Gastrocnemius medialis (tissue), 4 donors: ENCODE data around the gene SPTBN2. TPM values are rescaled to one million over a fixed set of nuclear protein-coding genes. Genes with fewer than 3 reads are reported as not detected.

Experiments used
- ATAC-seq, 2 donors: fragments of 150-250 bp; one replicate each; pipeline ENCODE4 v1.9.1; 2016
- DNase-seq, 2 donors: peaks; one replicate each; pipeline ENCODE4 v3.0.0-alpha.2; 2019
- H3K27ac ChIP-seq, 4 donors: fragments of 200-600 bp; sonication (generic); 1 replicate in 1 of 4; 2 replicates in 3 of 4; pipeline ENCODE4 v1.5.1; 2016 to 2018; ENCODE audit warnings: mild to moderate bottlenecking in 2 of 4, moderate library complexity in 1 of 4
- H3K27me3 ChIP-seq, 3 donors: fragments of 200-600 bp; sonication (generic) in 2 of 3; 1 replicate in 1 of 3; 2 replicates in 2 of 3; pipeline versions ENCODE4 v1.5.1 to v1.6.0; 2016 to 2019; ENCODE audit warnings: mild to moderate bottlenecking in 1 of 3, moderate library complexity in 1 of 3
- H3K36me3 ChIP-seq, 2 donors: fragments of 200-600 bp; sonication (generic) in 1 of 2; one replicate each; pipeline ENCODE4 v1.5.1; 2017 to 2018
- H3K4me1 ChIP-seq, 2 donors: fragments of 200-600 bp; sonication (generic) in 1 of 2; one replicate each; pipeline ENCODE4 v1.5.1; 2016 to 2017; ENCODE audit warnings: mild to moderate bottlenecking in 2 of 2
- H3K4me3 ChIP-seq, 4 donors: fragments of 200-600 bp; sonication (generic) in 3 of 4; 1 replicate in 1 of 4; 2 replicates in 3 of 4; pipeline ENCODE4 v1.5.1; 2016 to 2019; ENCODE audit warnings: mild to moderate bottlenecking in 2 of 4
- H3K9me3 ChIP-seq, 3 donors: fragments of 200-600 bp; sonication (generic) in 2 of 3; 1 replicate in 1 of 3; 2 replicates in 2 of 3; pipeline ENCODE4 v1.5.1; 2016 to 2019
- CTCF ChIP-seq, 5 experiments: fragments of 450-650 bp in 3 of 5; fragments of 200-600 bp in 2 of 5; sonication (generic) in 2 of 5; IDR thresholded peaks in 4 of 5; conservative IDR thresholded peaks in 1 of 5; 1 replicate in 4 of 5; 2 replicates in 1 of 5; pipeline ENCODE4 v1.5.1; 2016 to 2019; ENCODE audit warnings: antibody characterized with exemption in 5 of 5, mild to moderate bottlenecking in 3 of 5, moderate library complexity in 3 of 5
- POLR2A ChIP-seq, 2 donors: fragments of 450-650 bp; IDR thresholded peaks; one replicate each; pipeline ENCODE4 v1.6.1; 2017; ENCODE audit warnings: antibody characterized with exemption in 2 of 2, mild to moderate bottlenecking in 2 of 2, moderate library complexity in 2 of 2
- in situ Hi-C, 4 donors: fragments of 200-750 bp; cut with MboI; loops; one replicate each; pipeline versions ENCODE4 v1.15.0 to v1.8.0; 2017; ENCODE audit warnings: low sequenced_read_pairs in 4 of 4
- intact Hi-C: fragments of 100-400 bp; cut with DNase I; formaldehyde crosslinking; loops from one replicate; pipeline ENCODE4 v1.15.1; 2023; ENCODE audit warnings: low total_unique reads
- total RNA-seq, 4 donors: library from RNA; depleted of rRNA; stranded (reverse); fragments of >200 nt; gene quantifications; one replicate each; pipeline versions ENCODE4 v1.1.0 to v1.2.3, GENCODE V29; 2016

Gene SPTBN2
- total RNA-seq, 4 donors from 2014 or later = 0.40 to 1.5 (median 1.0) TPM

- Histone ChIP-seq H3K4me3 (no peak overlapping the region), H3K27me3 (peaks cover 0 to 8% (median 0%) of the 10 kb centered on the region in 3 donors), H3K9me3 (no peaks in the 10 kb centered on the region), H3K36me3 (no peaks in the 10 kb centered on the region), H3K27ac (no peak overlapping the region), H3K4me1 (no peaks in the 10 kb centered on the region)
- DNase-seq (no peak), ATAC-seq (no peak)
- intact Hi-C loops = no loop called here
- in situ Hi-C loops = loop anchor here in 1 of 4 donors (10.0 kb wide), 1 partner anchor 99 kb away; no protein-coding TSS in a partner anchor
- TF ChIP-seq CTCF (IDR thresholded peaks at IDR 0.05 in 4 of 5, conservative IDR thresholded peaks at IDR 0.05 in 1 of 5) = no peak
- no peak for TF ChIP-seq POLR2A (IDR thresholded peaks at IDR 0.05)
These were observed 13.5 kb downstream of the SPTBN2 start for GRCh38 chr11:66715346-66716085.

GRCh38 chr11:66713746-66714480 is 15.1 kb downstream of the SPTBN2 start:
- DNase-seq = no peak
- intact Hi-C loops = no loop called here

GRCh38 chr11:66710384-66710930 is 18.6 kb downstream of the SPTBN2 start:
- Histone ChIP-seq H3K4me3 (no peak overlapping the region), H3K27ac (no peak overlapping the region), H3K9me3 (no peaks in the 10 kb centered on the region), H3K27me3 (no peaks in the 10 kb centered on the region), H3K36me3 (no peaks in the 10 kb centered on the region), H3K4me1 (no peaks in the 10 kb centered on the region)
- ATAC-seq = no peak
- intact Hi-C loops = no loop called here
- TF ChIP-seq POLR2A (IDR thresholded peaks at IDR 0.05) (no peak), CTCF (IDR thresholded peaks at IDR 0.05 in 4 of 5, conservative IDR thresholded peaks at IDR 0.05 in 1 of 5) (no peak)
- no peak for DNase-seq
- in situ Hi-C loops = loop anchor here in 1 of 4 donors (10.0 kb wide), 1 partner anchor 104 kb away; no protein-coding TSS in a partner anchor

More at GRCh38 chr11:66713746-66714480, 15.1 kb downstream of the SPTBN2 start:
- Histone ChIP-seq H3K27ac (no peak overlapping the region), H3K36me3 (no peaks in the 10 kb centered on the region), H3K9me3 (no peaks in the 10 kb centered on the region), H3K4me1 (no peaks in the 10 kb centered on the region), H3K4me3 (no peak overlapping the region), H3K27me3 (no peaks in the 10 kb centered on the region)
- in situ Hi-C loops = loop anchor here in 1 of 4 donors (10.0 kb wide), 1 partner anchor 101 kb away; no protein-coding TSS in a partner anchor
- no peak for ATAC-seq
- no peak for TF ChIP-seq POLR2A (IDR thresholded peaks at IDR 0.05)
- TF ChIP-seq CTCF (IDR thresholded peaks at IDR 0.05 in 4 of 5, conservative IDR thresholded peaks at IDR 0.05 in 1 of 5) = no peak

GRCh38 chr11:66708701-66709100 is 20.3 kb downstream of the SPTBN2 start:
- Histone ChIP-seq H3K4me3 (no peak overlapping the region), H3K27ac (no peak overlapping the region), H3K27me3 (no peaks in the 10 kb centered on the region), H3K4me1 (no peaks in the 10 kb centered on the region), H3K9me3 (no peaks in the 10 kb centered on the region), H3K36me3 (no peaks in the 10 kb centered on the region)
- TF ChIP-seq POLR2A (IDR thresholded peaks at IDR 0.05) (no peak), CTCF (IDR thresholded peaks at IDR 0.05 in 4 of 5, conservative IDR thresholded peaks at IDR 0.05 in 1 of 5) (no peak)
- ATAC-seq = no peak
- intact Hi-C loops (no loop called here), in situ Hi-C loops (no loop called here)
- no peak for DNase-seq
